Endodermal cell (in vitro differentiated cells): ENCODE results near the gene BLNK. TPM values are rescaled to one million over a fixed set of nuclear protein-coding genes. Genes with fewer than 3 reads are reported as not detected.

ENCODE experiments used
- DNase-seq: peaks from one replicate; pipeline ENCODE4 v3.0.0-alpha.2; 2017
- H3K27ac ChIP-seq: 2 replicates; pipeline ENCODE4 v1.5.1; 2013; ENCODE audit warnings: mild to moderate bottlenecking, low read depth, low read length, moderate library complexity
- H3K27me3 ChIP-seq: 2 replicates; pipeline ENCODE4 v1.6.1; 2013; ENCODE audit warnings: mild to moderate bottlenecking, low read length, moderate library complexity; ENCODE audit not compliant: insufficient read depth, control insufficient read depth, poor library complexity, severe bottlenecking
- H3K36me3 ChIP-seq: 2 replicates; pipeline ENCODE4 v1.7.0; 2013; ENCODE audit warnings: mild to moderate bottlenecking, low read length, moderate library complexity; ENCODE audit not compliant: control insufficient read depth, insufficient read depth
- H3K4me1 ChIP-seq: one replicate; pipeline ENCODE4 v1.7.0; 2013; ENCODE audit warnings: low read length; ENCODE audit not compliant: control insufficient read depth, insufficient read depth
- H3K4me3 ChIP-seq: 2 replicates; pipeline ENCODE4 v1.5.1; 2013; ENCODE audit warnings: mild to moderate bottlenecking, low read length, moderate library complexity
- H3K9ac ChIP-seq: 2 replicates; pipeline ENCODE4 v1.6.1; 2013; ENCODE audit warnings: mild to moderate bottlenecking, low read length, moderate library complexity; ENCODE audit not compliant: poor library complexity, severe bottlenecking; ENCODE audit errors: extremely low read depth
- H3K9me3 ChIP-seq: 2 replicates; pipeline ENCODE4 v1.6.1; 2013; ENCODE audit warnings: mild to moderate bottlenecking, low read length, moderate library complexity; ENCODE audit not compliant: control insufficient read depth
- H3K27ac Mint-ChIP-seq: 2 replicates; pipeline ENCODE4 v1.8.0; 2020; ENCODE audit warnings: mixed read lengths
- H3K27me3 Mint-ChIP-seq: 2 replicates; pipeline ENCODE4 v1.8.0; 2021; ENCODE audit warnings: mild to moderate bottlenecking, mixed read lengths; ENCODE audit not compliant: insufficient read depth
- H3K36me3 Mint-ChIP-seq: 2 replicates; pipeline ENCODE4 v1.8.0; 2020; ENCODE audit warnings: low read depth, mixed read lengths
- H3K4me1 Mint-ChIP-seq: 2 replicates; pipeline ENCODE4 v1.8.0; 2020; ENCODE audit warnings: mixed read lengths
- H3K4me3 Mint-ChIP-seq: 2 replicates; pipeline ENCODE4 v1.8.0; 2020; ENCODE audit warnings: mild to moderate bottlenecking, moderate library complexity, mixed read lengths
- H3K9me3 Mint-ChIP-seq: 2 replicates; pipeline ENCODE4 v1.8.0; 2020; ENCODE audit warnings: mild to moderate bottlenecking, mixed read lengths
- WGBS, 2 experiments: methylation state at CpG; one replicate each; pipeline versions ENCODE4 v1.1.5 to v1.1.7; 2013; ENCODE audit warnings: missing lambda C conversion rate in 2 of 2, mixed read lengths in 1 of 2; ENCODE audit not compliant: insufficient coverage in 1 of 2, insufficient read length in 1 of 2; 5-methylcytosine and 5-hydroxymethylcytosine counted together
- total RNA-seq, 2 donors: library from RNA; stranded (reverse); fragmentation: NEBNext Ultra II Directional in 1 of 2; extraction: Animal tissue kit (Norgen Biotek cat#: 25700) in 1 of 2; gene quantifications; 2 replicates in 1 of 2; 3 replicates in 1 of 2; pipeline ENCODE4 v1.2.1, GENCODE V29; 2021
- TF ChIP-seq, protein P1 (sequence below): fragments of 200-600 bp; sonication (generic); conservative IDR thresholded peaks from 2 replicates; pipeline ENCODE4 v1.5.0; 2021; ENCODE audit warnings: antibody characterized with exemption, mild to moderate bottlenecking

BLNK gene
- total RNA-seq, 2 donors from 2014 or later, result not detected

DNA sequence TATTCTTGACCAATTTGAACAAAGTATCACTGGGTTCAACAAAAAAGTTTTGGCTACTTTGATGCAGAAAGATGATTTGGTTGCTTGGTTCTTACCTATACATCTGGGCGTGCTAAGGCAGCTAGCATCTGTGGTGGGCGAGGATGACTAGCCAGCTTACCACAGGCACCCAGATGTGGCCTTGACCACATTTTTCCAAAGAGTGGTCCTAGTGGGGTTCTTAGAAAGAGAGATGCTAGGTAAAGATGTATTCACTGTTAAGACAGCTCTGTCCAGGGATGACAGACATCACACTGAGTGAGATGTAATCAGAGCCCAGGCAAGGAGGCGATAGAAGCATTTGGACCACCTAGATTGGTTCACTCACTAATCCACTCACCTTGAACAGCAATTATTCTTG is 33.6 kb upstream of the BLNK start:
- H3K9me3 ChIP-seq, result no peaks in the 10 kb centered on the region
- Mint-ChIP-seq H3K27ac (no peak overlapping the region), H3K27me3 (no peaks in the 10 kb centered on the region)

DNA sequence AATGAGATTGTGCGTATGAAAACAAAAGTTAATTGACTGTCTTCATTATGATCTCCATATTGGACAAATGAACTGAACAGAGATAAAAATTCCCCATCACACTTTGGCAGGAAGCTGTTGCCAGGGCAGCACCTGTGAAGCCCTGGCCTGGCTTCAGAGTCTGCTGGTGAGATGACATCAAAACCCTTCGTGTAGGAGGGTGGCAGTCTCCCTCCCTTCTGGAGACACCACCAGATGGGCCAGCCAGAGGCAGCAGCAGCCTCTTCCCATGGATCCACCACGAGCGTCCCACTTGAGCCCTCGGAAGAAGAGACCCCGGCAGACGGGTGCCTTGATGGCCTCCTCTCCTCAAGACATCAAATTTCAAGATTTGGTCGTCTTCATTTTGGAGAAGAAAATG is 32.9 kb upstream of the BLNK start, which contains the start of gene DNTT:
DNTT (plus strand) TSS at position 205 of the 400 bp plus-strand sequence; CDS start at position 269, 64 bp downstream.
- no peak within 1 kb of the TSS for H3K4me3 Mint-ChIP-seq
- H3K36me3 Mint-ChIP-seq, result no peaks in the 10 kb centered on the region
- H3K4me1 Mint-ChIP-seq, result peaks cover 27% of the 10 kb centered on the region
- H3K36me3 ChIP-seq, result no peaks in the 10 kb centered on the region
- H3K27ac ChIP-seq, result no peak within 1 kb of the TSS
- TF ChIP-seq, protein P1, sequence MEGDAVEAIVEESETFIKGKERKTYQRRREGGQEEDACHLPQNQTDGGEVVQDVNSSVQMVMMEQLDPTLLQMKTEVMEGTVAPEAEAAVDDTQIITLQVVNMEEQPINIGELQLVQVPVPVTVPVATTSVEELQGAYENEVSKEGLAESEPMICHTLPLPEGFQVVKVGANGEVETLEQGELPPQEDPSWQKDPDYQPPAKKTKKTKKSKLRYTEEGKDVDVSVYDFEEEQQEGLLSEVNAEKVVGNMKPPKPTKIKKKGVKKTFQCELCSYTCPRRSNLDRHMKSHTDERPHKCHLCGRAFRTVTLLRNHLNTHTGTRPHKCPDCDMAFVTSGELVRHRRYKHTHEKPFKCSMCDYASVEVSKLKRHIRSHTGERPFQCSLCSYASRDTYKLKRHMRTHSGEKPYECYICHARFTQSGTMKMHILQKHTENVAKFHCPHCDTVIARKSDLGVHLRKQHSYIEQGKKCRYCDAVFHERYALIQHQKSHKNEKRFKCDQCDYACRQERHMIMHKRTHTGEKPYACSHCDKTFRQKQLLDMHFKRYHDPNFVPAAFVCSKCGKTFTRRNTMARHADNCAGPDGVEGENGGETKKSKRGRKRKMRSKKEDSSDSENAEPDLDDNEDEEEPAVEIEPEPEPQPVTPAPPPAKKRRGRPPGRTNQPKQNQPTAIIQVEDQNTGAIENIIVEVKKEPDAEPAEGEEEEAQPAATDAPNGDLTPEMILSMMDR, result no peak
- no peaks in the 10 kb centered on the region for H3K27me3 Mint-ChIP-seq
- 89 to 100% methylated on average over 5 to 8 of the region's 8 CpGs for WGBS, 2 experiments
- no peaks in the 10 kb centered on the region for H3K9me3 Mint-ChIP-seq
- DNase-seq, result no peak
- H3K27ac Mint-ChIP-seq, result no peak within 1 kb of the TSS
- no peak within 1 kb of the TSS for H3K4me3 ChIP-seq
- H3K9ac ChIP-seq, result no peak within 1 kb of the TSS
- no peaks in the 10 kb centered on the region for H3K27me3 ChIP-seq
- H3K9me3 ChIP-seq, result no peaks in the 10 kb centered on the region
- peaks cover 5% of the 10 kb centered on the region for H3K4me1 ChIP-seq

More for the DNA sequence above, 33.6 kb upstream of the BLNK start:
- 86 to 97% methylated on average over 2 to 3 of the region's 3 CpGs for WGBS, 2 experiments
- Histone ChIP-seq H3K4me3 (no peak overlapping the region), H3K27ac (no peak overlapping the region), H3K4me1 (peaks cover 10% of the 10 kb centered on the region), H3K27me3 (no peaks in the 10 kb centered on the region), H3K36me3 (no peaks in the 10 kb centered on the region), H3K9ac (no peak overlapping the region)
- no peaks in the 10 kb centered on the region for H3K36me3 Mint-ChIP-seq
- H3K9me3 Mint-ChIP-seq, result no peaks in the 10 kb centered on the region
- TF ChIP-seq, protein P1, result no peak
- H3K4me1 Mint-ChIP-seq, result peaks cover 34% of the 10 kb centered on the region
- no peak overlapping the region for H3K4me3 Mint-ChIP-seq
- DNase-seq, result no peak

DNA sequence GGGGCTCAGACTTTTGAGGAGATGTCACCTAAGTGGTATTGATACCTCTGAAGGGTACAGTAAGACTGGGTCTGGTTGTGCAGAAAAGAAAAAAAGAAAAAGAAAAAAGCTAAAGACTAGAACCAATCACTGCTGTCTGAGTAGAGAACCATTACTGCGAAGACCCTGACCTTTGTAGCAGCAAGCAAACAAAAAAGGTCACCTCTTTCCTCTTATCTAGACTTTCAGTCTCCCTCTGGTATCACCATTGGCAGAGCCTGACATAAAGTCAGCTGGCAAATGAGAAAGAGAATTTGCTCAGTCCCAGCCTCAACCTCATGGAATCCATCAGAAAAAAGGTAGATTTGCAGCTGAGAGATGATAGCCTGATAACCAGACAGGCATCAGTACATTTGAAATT is 30.2 kb upstream of the BLNK start:
- TF ChIP-seq, protein P1, result no peak
- no peak for DNase-seq
- Histone ChIP-seq H3K9ac (no peak overlapping the region), H3K4me3 (no peak overlapping the region), H3K27me3 (no peaks in the 10 kb centered on the region), H3K9me3 (no peaks in the 10 kb centered on the region), H3K36me3 (no peaks in the 10 kb centered on the region), H3K4me1 (no peaks in the 10 kb centered on the region), H3K27ac (no peak overlapping the region)
- Mint-ChIP-seq H3K9me3 (no peaks in the 10 kb centered on the region), H3K36me3 (no peaks in the 10 kb centered on the region), H3K4me3 (no peak overlapping the region), H3K27ac (no peak overlapping the region), H3K27me3 (no peaks in the 10 kb centered on the region), H3K4me1 (peaks cover 17% of the 10 kb centered on the region)
- WGBS, 2 experiments, result 67 to 96% methylated on average over 1 of the region's 1 CpG
